ENCODE measurements around the gene CTSL. TPM values are rescaled to one million over a fixed set of nuclear protein-coding genes. Genes with fewer than 3 reads are reported as not detected.
"Not testable (repeated sequence)": the region's sequence is repeated elsewhere in the genome, so short reads cannot be mapped to it uniquely, and the experiment has no call there.

CTSL gene
- total RNA-seq, 1 donor from 2014 or later = 38.6 TPM

DNA sequence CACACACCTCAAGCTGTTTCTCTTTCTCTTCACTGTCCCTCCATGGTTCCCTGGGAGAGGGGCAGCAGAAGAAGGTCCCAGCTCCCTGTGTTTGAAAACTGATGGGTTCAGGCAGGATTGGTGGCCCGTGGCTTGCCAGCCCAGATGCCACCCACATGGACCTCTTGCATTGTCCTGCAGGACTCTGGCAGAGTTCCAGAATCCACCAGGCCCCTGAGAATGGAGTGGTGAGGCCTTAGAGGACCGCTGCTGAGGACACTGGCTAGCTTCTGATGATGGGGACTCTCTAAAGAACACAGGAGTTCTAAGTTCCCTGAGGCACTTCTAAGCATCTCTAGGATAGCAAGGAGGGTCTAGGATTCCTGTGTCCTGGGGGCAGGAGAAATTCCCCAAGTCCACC is 24.8 kb downstream of the CTSL start:
- Mint-ChIP-seq H3K4me3 (ENCODE audit: low read depth) (no peak overlapping the region), H3K27me3 (no peaks in the 10 kb centered on the region), H3K27ac (no peak overlapping the region), H3K36me3 (ENCODE audit: insufficient read depth) (no peaks in the 10 kb centered on the region), H3K4me1 (ENCODE audit: low read depth) (no peaks in the 10 kb centered on the region), H3K9me3 (ENCODE audit: low read depth) (peaks cover 6% of the 10 kb centered on the region)
- DNase-seq (ENCODE audit: low spot score, unreplicated experiment) = no peak
- TF ChIP-seq, protein P1, sequence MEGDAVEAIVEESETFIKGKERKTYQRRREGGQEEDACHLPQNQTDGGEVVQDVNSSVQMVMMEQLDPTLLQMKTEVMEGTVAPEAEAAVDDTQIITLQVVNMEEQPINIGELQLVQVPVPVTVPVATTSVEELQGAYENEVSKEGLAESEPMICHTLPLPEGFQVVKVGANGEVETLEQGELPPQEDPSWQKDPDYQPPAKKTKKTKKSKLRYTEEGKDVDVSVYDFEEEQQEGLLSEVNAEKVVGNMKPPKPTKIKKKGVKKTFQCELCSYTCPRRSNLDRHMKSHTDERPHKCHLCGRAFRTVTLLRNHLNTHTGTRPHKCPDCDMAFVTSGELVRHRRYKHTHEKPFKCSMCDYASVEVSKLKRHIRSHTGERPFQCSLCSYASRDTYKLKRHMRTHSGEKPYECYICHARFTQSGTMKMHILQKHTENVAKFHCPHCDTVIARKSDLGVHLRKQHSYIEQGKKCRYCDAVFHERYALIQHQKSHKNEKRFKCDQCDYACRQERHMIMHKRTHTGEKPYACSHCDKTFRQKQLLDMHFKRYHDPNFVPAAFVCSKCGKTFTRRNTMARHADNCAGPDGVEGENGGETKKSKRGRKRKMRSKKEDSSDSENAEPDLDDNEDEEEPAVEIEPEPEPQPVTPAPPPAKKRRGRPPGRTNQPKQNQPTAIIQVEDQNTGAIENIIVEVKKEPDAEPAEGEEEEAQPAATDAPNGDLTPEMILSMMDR (IDR thresholded peaks at IDR 0.05; ENCODE audit: unreplicated experiment) = no peak

DNA sequence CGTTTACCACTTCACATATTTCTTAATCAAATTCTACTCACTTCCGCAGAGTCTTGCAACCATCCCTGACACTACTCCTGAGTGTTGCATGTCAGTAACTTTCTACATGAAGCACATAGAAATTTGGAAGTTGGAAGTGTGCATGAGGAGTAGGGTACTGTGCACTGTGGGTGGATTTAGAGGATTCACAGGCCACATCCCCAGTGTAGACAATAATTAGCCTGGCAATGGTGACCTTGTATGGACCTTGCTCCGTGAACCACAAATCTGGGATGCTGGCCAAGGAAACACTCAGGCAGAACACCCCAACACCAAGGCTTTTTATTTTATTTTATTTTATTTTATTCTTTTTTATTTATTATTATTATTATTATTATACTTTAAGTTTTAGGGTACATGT is 25.5 kb downstream of the CTSL start:
- no peaks in the 10 kb centered on the region for H3K36me3 Mint-ChIP-seq (ENCODE audit: insufficient read depth)
- H3K4me3 Mint-ChIP-seq (ENCODE audit: low read depth) = no peak overlapping the region
- H3K27ac Mint-ChIP-seq = no peak overlapping the region
- peaks cover 6% of the 10 kb centered on the region for H3K9me3 Mint-ChIP-seq (ENCODE audit: low read depth)
- TF ChIP-seq, protein P1 (IDR thresholded peaks at IDR 0.05; ENCODE audit: unreplicated experiment) = no peak
- H3K27me3 Mint-ChIP-seq = no peaks in the 10 kb centered on the region
- H3K4me1 Mint-ChIP-seq (ENCODE audit: low read depth) = no peaks in the 10 kb centered on the region
- no peak for DNase-seq (ENCODE audit: low spot score, unreplicated experiment)

DNA sequence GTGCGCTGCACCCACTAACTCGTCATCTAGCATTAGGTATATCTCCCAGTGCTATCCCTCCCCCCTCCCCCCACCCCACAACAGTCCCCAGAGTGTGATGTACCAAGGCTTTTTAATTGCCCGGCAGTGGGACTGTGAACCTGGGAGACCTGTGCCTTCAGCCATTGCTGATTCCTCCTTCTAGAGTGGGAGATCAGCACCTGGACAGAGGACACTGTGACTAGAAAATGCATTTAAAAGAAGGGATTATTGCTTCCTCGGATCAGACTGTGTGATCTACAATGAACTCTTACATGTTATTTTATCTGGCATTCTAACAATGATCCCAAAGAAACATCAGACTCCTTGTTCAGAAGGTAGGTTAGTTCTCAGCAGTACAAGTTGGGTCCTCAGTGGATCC is 25.9 kb downstream of the CTSL start:
- Mint-ChIP-seq H3K4me3 (ENCODE audit: low read depth) (no peak overlapping the region), H3K27ac (no peak overlapping the region), H3K9me3 (ENCODE audit: low read depth) (peaks cover 6% of the 10 kb centered on the region), H3K36me3 (ENCODE audit: insufficient read depth) (no peaks in the 10 kb centered on the region), H3K4me1 (ENCODE audit: low read depth) (no peaks in the 10 kb centered on the region), H3K27me3 (no peaks in the 10 kb centered on the region)
- no peak for DNase-seq (ENCODE audit: low spot score, unreplicated experiment)
- TF ChIP-seq, protein P1 (IDR thresholded peaks at IDR 0.05; ENCODE audit: unreplicated experiment) = no peak

DNA sequence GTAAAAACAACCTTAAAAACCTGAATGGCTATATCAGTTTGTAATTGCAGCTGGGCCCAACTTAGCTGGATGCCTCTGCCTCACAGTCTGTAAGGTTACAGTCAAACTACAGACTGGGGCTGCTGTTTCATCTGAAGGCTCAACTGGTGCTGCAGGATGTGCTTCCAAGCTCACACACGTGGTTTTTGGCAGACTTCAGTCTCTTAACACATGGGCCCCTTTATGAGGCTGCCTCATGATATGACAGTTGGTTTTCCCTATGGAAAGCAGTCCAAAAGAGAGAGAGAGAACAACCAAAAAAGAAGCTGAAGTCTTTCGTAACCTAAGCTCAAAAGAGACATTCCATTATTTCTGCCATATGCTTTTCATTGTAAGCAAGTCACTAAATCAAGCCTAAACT is 27.4 kb downstream of the CTSL start:
- H3K27ac Mint-ChIP-seq = no peak overlapping the region

DNA sequence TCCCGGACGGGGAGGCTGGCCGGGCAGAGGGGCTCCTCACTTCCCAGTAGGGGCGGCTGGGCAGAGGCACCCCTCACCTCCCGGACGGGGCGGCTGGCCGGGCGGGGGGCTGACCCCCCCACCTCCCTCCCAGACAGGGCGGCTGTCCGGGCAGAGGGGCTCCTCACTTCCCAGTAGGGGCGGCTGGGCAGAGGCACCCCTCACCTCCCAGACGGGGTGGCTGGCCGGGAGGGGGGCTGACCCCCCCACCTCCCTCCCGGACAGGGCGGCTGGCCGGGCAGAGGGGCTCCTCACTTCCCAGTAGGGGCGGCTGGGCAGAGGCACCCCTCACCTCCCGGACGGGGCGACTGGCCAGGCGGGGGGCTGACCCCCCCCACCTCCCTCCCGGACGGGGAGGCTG is 32.4 kb downstream of the CTSL start:
- DNase-seq (ENCODE audit: low spot score, unreplicated experiment); H3K27me3 Mint-ChIP-seq; H3K27ac Mint-ChIP-seq; H3K4me3 Mint-ChIP-seq (ENCODE audit: low read depth); H3K4me1 Mint-ChIP-seq (ENCODE audit: low read depth); H3K36me3 Mint-ChIP-seq (ENCODE audit: insufficient read depth): not testable (repeated sequence)
- H3K9me3 Mint-ChIP-seq (ENCODE audit: low read depth) = peaks cover 13% of the 10 kb centered on the region

More for the DNA sequence above, 27.4 kb downstream of the CTSL start:
- no peak for DNase-seq (ENCODE audit: low spot score, unreplicated experiment)
- Mint-ChIP-seq H3K4me3 (ENCODE audit: low read depth) (no peak overlapping the region), H3K36me3 (ENCODE audit: insufficient read depth) (no peaks in the 10 kb centered on the region), H3K4me1 (ENCODE audit: low read depth) (no peaks in the 10 kb centered on the region), H3K9me3 (ENCODE audit: low read depth) (peaks cover 6% of the 10 kb centered on the region), H3K27me3 (no peaks in the 10 kb centered on the region)
- TF ChIP-seq, protein P1 (IDR thresholded peaks at IDR 0.05; ENCODE audit: unreplicated experiment) = no peak

DNA sequence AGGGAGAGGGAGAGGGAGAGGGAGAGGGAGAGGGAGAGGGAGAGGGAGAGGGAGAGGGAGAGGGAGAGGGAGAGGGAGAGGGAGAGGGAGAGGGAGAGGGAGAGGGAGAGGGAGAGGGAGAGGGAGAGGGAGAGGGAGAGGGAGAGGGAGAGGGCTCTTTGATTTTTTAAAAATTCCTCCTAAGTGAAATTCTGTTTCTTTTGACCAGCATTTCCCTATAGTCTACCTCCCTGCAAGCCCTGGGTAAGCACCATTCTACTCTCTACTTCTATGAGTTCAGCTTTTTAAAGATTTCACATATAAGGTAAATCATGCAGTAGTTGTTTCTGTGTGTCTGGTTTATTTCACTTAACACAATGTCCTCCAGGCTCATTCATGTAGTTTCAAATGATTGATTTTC is 34.1 kb downstream of the CTSL start:
- H3K4me3 Mint-ChIP-seq (ENCODE audit: low read depth); DNase-seq (ENCODE audit: low spot score, unreplicated experiment); H3K36me3 Mint-ChIP-seq (ENCODE audit: insufficient read depth); H3K27me3 Mint-ChIP-seq; H3K27ac Mint-ChIP-seq; H3K4me1 Mint-ChIP-seq (ENCODE audit: low read depth): not testable (repeated sequence)
- peaks cover 13% of the 10 kb centered on the region for H3K9me3 Mint-ChIP-seq (ENCODE audit: low read depth)

Measured in progenitor cell of endocrine pancreas (in vitro differentiated cells).